Effector memory CD8-positive, alpha-beta T cell (primary cell): ENCODE data around the gene DSN1.

Experiments used
- ATAC-seq: fragments of 150-1000 bp; cut with Tn5 transposase; replicated peaks from 2 replicates; pipeline ENCODE4 v1.10.0; 2021; ENCODE audit warnings: mild to moderate bottlenecking, moderate library complexity
- DNase-seq, 3 experiments: peaks; one replicate each; pipeline ENCODE4 v3.0.0; 2021
- H3K27ac Mint-ChIP-seq, 2 donors: one replicate each; pipeline ENCODE4 v1.8.0; 2022; ENCODE audit warnings: mild to moderate bottlenecking in 2 of 2, mixed read lengths in 2 of 2, moderate library complexity in 2 of 2
- H3K27me3 Mint-ChIP-seq, 2 donors: one replicate each; pipeline ENCODE4 v1.8.0; 2022; ENCODE audit warnings: mixed read lengths in 2 of 2
- H3K36me3 Mint-ChIP-seq: one replicate; pipeline ENCODE4 v1.8.0; 2022; ENCODE audit warnings: mild to moderate bottlenecking, moderate library complexity, mixed read lengths; ENCODE audit not compliant: insufficient read depth
- H3K4me1 Mint-ChIP-seq, 2 donors: one replicate each; pipeline ENCODE4 v1.8.0; 2022; ENCODE audit warnings: low read depth in 2 of 2, mixed read lengths in 2 of 2
- H3K4me3 Mint-ChIP-seq, 2 donors: one replicate each; pipeline ENCODE4 v1.8.0; 2022; ENCODE audit warnings: mild to moderate bottlenecking in 2 of 2, mixed read lengths in 2 of 2, moderate library complexity in 2 of 2
- H3K9me3 Mint-ChIP-seq, 2 donors: one replicate each; pipeline ENCODE4 v1.8.0; 2022; ENCODE audit warnings: mixed read lengths in 2 of 2

The DSN1 gene

DNA sequence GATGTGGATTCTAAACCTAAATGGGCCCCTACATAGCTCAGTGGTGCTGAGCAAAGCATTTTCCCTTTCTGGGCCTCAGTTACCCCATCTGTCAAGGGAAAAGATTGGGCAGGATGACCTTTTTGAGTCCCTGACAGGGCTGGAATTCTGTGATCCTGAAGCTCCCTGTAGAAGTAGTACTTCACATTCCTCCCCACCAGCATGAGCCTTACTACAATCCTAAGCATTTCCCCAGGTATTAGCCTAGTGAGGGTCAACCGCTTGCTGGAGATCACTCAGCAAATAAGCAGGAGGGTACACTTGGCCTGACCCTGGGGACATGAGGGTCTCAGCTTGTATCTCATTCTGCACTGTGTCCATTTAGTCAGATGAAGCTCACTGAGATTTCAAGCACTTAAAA lies 41.1 kb downstream of the DSN1 start:
- Mint-ChIP-seq H3K4me1 (peaks cover 15 to 21% of the 10 kb centered on the region in 2 donors), H3K9me3 (no peaks in the 10 kb centered on the region), H3K27ac (peak overlapping the region in 1 of 2 donors; percentile 35), H3K4me3 (no peak overlapping the region), H3K27me3 (no peaks in the 10 kb centered on the region), H3K36me3 (peaks cover 9% of the 10 kb centered on the region)
- DNase-seq (no peak), ATAC-seq (no peak)

DNA sequence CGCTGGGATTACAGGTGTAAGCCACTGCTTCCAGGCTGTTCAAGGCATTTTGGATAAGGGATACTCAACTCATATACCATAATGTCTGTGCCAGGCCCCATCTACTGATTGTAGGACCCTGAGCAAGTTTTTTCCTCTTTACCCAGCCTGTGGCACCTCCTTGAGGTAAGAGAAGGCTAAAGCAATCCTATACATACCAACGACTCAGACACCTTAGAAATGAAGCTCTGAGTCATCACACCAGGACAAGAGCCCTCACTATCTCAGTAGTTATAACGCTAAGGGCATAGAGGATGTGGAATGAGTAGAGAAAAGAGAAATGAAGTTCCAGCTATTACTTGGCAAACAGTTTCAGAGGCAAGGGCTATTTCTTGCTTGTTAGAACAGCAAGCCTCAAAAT lies 44.6 kb downstream of the DSN1 start:
- Mint-ChIP-seq H3K9me3 (no peaks in the 10 kb centered on the region), H3K27ac (no peak overlapping the region), H3K4me1 (peaks cover 7 to 14% of the 10 kb centered on the region in 2 donors), H3K27me3 (no peaks in the 10 kb centered on the region), H3K4me3 (no peak overlapping the region), H3K36me3 (peaks cover 6% of the 10 kb centered on the region)
- no peak for DNase-seq
- ATAC-seq = peak; percentile 11

DNA sequence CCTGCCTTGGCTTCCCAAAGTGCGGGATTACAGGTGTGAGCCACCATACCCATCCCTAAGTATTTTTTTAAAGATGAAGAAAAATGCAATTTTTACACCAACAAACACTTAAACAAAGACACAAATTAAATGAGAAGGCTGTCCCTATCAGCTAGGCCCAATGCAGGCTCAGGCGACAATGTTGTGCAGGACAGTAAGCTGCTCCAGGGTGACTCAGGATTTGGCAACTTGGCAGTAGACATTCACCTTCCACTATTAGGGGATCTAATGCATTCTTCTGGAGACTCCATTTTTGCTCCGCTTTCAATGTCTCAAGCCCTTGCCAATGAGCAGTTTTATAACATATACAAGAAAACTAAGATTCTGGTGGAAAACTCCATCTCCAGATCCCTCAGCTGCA lies 47.4 kb downstream of the DSN1 start:
- Mint-ChIP-seq H3K9me3 (no peaks in the 10 kb centered on the region), H3K36me3 (peaks cover 3% of the 10 kb centered on the region), H3K27ac (no peak overlapping the region), H3K4me1 (peaks cover 1 to 3% of the 10 kb centered on the region in 2 donors), H3K4me3 (no peak overlapping the region), H3K27me3 (no peaks in the 10 kb centered on the region)
- no peak for DNase-seq
- ATAC-seq = no peak

DNA sequence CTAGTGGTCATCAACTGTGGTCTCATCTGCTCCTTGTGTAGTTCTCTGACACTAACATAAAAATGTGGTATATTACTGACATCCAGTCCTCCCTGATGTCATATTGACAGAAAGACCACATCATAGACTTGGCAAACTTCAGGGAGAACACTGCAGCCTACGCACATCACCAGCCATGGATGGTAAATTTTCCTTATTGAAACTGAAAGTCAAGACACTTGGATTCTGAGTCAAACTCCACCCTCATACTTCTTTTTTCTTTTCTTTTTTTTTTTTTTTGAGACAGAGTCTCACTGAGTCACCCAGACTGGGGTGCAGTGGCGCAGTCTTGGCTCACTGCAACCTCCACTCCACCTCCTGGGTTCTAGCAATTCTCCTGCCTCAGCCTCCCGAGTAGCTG lies 53.1 kb downstream of the DSN1 start:
- Mint-ChIP-seq H3K4me3 (no peak overlapping the region), H3K27ac (no peak overlapping the region), H3K9me3 (no peaks in the 10 kb centered on the region), H3K27me3 (no peaks in the 10 kb centered on the region), H3K36me3 (peaks cover 14% of the 10 kb centered on the region), H3K4me1 (no peaks in the 10 kb centered on the region)
- ATAC-seq (no peak), DNase-seq (no peak)

DNA sequence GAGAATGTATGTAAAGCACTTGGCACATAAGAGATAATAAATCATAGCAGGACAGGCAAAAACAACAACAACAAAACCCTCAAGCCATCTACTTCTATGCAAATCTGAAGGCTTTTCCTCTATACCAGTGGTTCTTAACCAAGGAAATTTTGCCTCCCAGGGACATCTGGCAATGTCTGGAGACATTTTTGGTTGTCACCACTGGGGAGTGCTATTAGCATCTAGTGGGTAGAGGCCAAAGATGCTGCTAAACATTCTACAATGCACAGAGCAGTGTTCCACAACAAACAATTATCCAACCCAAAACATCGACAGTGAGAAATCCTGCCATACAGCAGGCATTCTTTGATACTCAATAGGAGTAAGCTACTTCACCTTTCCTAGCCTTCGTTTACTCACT lies 55.9 kb downstream of the DSN1 start:
- H3K9me3 Mint-ChIP-seq = no peaks in the 10 kb centered on the region
- peak overlapping the region in 1 of 2 donors; percentile 17 for H3K27ac Mint-ChIP-seq
- ATAC-seq (no peak), DNase-seq (peak in 2 of 3 experiments; percentile 4 to 10)
- H3K27me3 Mint-ChIP-seq = no peaks in the 10 kb centered on the region
- H3K4me3 Mint-ChIP-seq = no peak overlapping the region
- peaks cover 14% of the 10 kb centered on the region for H3K36me3 Mint-ChIP-seq
- no peaks in the 10 kb centered on the region for H3K4me1 Mint-ChIP-seq

DNA sequence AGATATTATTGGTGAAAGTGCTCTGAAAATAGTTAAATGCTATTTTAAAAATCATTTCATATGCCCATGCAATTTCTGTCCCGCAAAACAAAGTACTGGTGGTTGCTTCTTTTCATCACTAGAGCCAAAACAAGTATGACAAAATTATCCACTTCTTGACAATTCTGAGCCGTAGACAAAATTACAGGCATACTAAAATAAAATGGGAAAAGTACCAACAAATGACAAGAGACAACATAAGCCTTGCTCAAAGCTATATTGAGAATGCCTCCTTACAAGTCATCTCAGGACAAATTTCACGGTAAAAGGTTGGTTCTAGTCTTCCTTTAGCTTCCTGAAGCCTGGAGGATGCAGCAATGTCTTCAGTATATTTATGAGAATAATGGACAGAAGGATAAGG lies 56.5 kb downstream of the DSN1 start:
- ATAC-seq (no peak), DNase-seq (no peak)
- Mint-ChIP-seq H3K36me3 (peaks cover 14% of the 10 kb centered on the region), H3K27me3 (no peaks in the 10 kb centered on the region), H3K4me1 (no peaks in the 10 kb centered on the region), H3K9me3 (no peaks in the 10 kb centered on the region), H3K4me3 (no peak overlapping the region), H3K27ac (no peak overlapping the region)

DNA sequence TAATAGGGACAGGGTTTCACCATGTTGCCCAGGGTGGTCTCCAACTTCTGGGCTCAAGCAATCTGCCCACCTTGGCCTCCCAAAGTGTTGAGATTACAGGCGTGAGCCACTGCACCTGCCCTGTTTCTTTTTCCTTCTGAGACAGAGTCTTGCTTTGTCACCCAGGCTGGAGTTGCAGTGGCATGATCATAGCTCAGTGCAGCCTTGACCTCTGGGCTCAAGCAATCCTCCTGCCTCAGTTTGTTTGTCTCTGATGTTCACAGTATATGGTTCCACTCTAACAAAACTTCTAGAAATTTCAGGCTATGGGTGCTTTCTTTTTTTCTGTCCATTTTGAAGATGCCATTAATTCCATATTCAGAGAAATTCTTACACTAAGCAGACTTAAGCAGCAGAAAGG lies 60.8 kb downstream of the DSN1 start:
- no peaks in the 10 kb centered on the region for H3K4me1 Mint-ChIP-seq

DNA sequence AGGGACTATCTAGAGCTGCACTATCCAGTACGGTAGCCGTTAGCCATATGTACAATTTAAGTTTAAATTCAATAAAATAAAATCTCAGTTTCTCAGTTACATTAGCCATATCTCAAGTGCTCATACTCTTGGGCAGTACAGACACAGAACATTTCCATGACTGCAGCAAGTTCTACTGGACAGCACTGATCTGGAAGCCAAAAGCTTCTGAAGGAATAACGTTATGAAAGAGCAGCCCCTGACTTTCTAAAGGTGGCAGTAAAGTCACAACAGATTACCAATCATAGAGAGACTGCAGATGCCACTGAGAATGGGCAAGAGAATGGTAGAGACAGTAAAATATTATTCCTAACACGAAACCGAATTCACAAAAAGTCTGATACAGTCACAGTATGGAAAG lies 64.4 kb downstream of the DSN1 start:
- no peak overlapping the region for H3K4me3 Mint-ChIP-seq
- DNase-seq (no peak), ATAC-seq (no peak)
- H3K27me3 Mint-ChIP-seq = no peaks in the 10 kb centered on the region
- H3K4me1 Mint-ChIP-seq = no peaks in the 10 kb centered on the region
- H3K27ac Mint-ChIP-seq = no peak overlapping the region
- peaks cover 7% of the 10 kb centered on the region for H3K36me3 Mint-ChIP-seq
- H3K9me3 Mint-ChIP-seq = no peaks in the 10 kb centered on the region

More for the DNA sequence above, 60.8 kb downstream of the DSN1 start:
- Mint-ChIP-seq H3K9me3 (no peaks in the 10 kb centered on the region), H3K4me3 (no peak overlapping the region), H3K27me3 (no peaks in the 10 kb centered on the region), H3K27ac (no peak overlapping the region), H3K36me3 (peaks cover 7% of the 10 kb centered on the region)
- DNase-seq (no peak), ATAC-seq (no peak)

DNA sequence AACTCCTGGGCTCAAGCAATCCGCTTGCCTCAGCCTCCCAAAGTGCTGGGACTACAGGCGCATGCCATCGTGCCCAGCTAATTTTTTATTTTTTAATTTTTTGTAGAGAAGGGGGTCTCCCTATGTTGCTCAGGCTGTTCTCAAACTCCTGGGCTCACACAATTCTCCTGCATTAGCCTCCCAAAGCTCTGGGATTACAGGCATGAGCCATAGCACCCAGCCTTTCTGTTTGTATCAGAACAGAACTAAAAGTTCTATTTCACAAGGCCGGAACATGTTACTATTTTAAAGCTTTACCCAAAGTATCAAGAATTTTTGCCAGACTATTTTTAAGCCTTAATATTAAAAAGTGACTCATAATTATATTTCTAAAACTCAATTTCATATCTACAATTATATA lies 70.0 kb downstream of the DSN1 start:
- H3K4me1 Mint-ChIP-seq = peaks cover 0 to 4% of the 10 kb centered on the region in 2 donors
- H3K9me3 Mint-ChIP-seq = no peaks in the 10 kb centered on the region
- no peak for DNase-seq
- no peak overlapping the region for H3K27ac Mint-ChIP-seq
- ATAC-seq = no peak
- no peaks in the 10 kb centered on the region for H3K27me3 Mint-ChIP-seq
- no peak overlapping the region for H3K4me3 Mint-ChIP-seq
- H3K36me3 Mint-ChIP-seq = peaks cover 3% of the 10 kb centered on the region
